NCI-H128 (cell line): ENCODE results near the gene PLBD2.

Experiments
- DNase-seq: peaks from one replicate; lab custom pipeline; 2025; ENCODE audit not compliant: unreplicated experiment; lab: John Stamatoyannopoulos, UW

Gene PLBD2

DNA sequence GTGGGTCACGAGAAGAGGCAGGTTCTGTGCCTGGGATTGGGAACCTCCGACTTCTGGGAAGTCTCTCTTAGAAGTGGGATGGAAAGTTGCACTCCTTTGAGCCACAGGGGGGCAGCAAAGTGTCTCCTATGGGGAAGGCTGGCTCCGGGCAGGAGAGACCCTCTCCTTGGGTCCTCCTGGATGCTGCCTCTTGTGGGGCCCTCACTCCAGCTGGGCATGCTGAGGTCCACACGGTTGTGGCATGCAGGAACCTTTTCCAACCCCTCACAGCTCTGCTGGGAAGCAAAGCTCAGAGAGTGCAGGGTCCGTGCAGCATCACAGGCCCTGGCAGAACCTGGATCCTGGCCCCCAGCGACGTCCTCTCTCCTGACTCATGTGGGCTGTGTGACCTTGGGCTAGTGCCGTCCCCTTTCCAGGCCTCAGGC is 81.2 kb downstream of the PLBD2 start:
- DNase-seq, result no peak

DNA sequence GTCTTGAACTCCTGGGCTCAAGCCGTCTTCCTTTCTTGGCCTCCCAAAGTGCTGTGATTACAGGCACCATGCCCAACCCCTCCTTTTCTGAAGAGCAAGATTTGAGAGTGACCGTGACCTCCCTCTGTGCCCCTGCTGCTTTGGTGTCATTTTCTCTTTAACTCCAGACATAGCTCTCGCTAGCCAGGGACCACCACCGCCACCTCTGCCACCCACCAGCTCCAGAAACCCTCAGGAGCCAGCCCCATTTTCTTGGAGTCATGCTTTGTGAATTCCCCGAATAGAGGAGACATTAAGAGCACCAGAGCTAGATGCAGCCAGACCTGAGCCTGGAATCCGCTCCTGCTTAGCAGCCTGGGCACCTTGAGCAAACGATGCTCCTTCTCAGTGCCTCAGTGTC is 81.9 kb downstream of the PLBD2 start:
- DNase-seq, result no peak
